SK-N-SH (cell line): Measurements from ENCODE around the gene CHL1.

ENCODE experiments used
- CHD2 ChIP-seq: fragments of 150-350 bp; IDR thresholded peaks from 2 replicates; pipeline ENCODE4 v1.6.1; 2018; ENCODE audit warnings: low read length; ENCODE audit not compliant: partially characterized antibody
- CTCF ChIP-seq: fragments of 200-600 bp; sonication (generic); IDR thresholded peaks from 2 replicates; pipeline ENCODE4 v1.6.1; 2017; ENCODE audit warnings: antibody characterized with exemption, mild to moderate bottlenecking, moderate library complexity
- GABPA ChIP-seq: IDR thresholded peaks from 2 replicates; pipeline ENCODE4 v1.4.0; 2012; ENCODE audit warnings: low read depth, mild to moderate bottlenecking
- NFIC ChIP-seq: IDR thresholded peaks from 2 replicates; pipeline ENCODE4 v1.4.0; 2012; ENCODE audit warnings: borderline replicate concordance
- NRF1 ChIP-seq: IDR thresholded peaks from 2 replicates; pipeline ENCODE4 v1.6.1; 2012; ENCODE audit warnings: low read depth, mild to moderate bottlenecking, low read length
- POLR2AphosphoS5 ChIP-seq: IDR thresholded peaks from 2 replicates; pipeline ENCODE4 v1.6.1; 2012; ENCODE audit warnings: low read depth, low read length
- RAD21 ChIP-seq: IDR thresholded peaks from 2 replicates; pipeline ENCODE4 v1.6.1; 2012; ENCODE audit warnings: mild to moderate bottlenecking, low read length
- RCOR1 ChIP-seq: fragments of 150-350 bp; IDR thresholded peaks from 2 replicates; pipeline ENCODE4 v1.6.1; 2017; ENCODE audit warnings: antibody characterized with exemption, low read length
- SIN3A ChIP-seq: IDR thresholded peaks from 2 replicates; pipeline ENCODE4 v1.6.1; 2012; ENCODE audit warnings: low read depth, mild to moderate bottlenecking, low read length, moderate library complexity, borderline replicate concordance
- SMC3 ChIP-seq: IDR thresholded peaks from 2 replicates; pipeline ENCODE4 v1.6.1; 2012; ENCODE audit warnings: low read depth, low read length, improper control_type of control experiment
- TEAD4 ChIP-seq: IDR thresholded peaks from 2 replicates; pipeline ENCODE4 v1.4.0; 2012; ENCODE audit warnings: mild to moderate bottlenecking, borderline replicate concordance; ENCODE audit not compliant: insufficient read depth
- USF2 ChIP-seq: fragments of 150-350 bp; IDR thresholded peaks from 2 replicates; pipeline ENCODE4 v1.6.1; 2017; ENCODE audit warnings: antibody characterized with exemption, low read length, low read depth, borderline replicate concordance
- YY1 ChIP-seq: IDR thresholded peaks from 2 replicates; pipeline ENCODE4 v1.4.0; 2012; ENCODE audit warnings: low read depth, mild to moderate bottlenecking
- TF ChIP-seq, protein P1 (sequence below): IDR thresholded peaks from 2 replicates; pipeline ENCODE4 v1.4.0; 2012; ENCODE audit warnings: low read depth, borderline replicate concordance

DNA sequence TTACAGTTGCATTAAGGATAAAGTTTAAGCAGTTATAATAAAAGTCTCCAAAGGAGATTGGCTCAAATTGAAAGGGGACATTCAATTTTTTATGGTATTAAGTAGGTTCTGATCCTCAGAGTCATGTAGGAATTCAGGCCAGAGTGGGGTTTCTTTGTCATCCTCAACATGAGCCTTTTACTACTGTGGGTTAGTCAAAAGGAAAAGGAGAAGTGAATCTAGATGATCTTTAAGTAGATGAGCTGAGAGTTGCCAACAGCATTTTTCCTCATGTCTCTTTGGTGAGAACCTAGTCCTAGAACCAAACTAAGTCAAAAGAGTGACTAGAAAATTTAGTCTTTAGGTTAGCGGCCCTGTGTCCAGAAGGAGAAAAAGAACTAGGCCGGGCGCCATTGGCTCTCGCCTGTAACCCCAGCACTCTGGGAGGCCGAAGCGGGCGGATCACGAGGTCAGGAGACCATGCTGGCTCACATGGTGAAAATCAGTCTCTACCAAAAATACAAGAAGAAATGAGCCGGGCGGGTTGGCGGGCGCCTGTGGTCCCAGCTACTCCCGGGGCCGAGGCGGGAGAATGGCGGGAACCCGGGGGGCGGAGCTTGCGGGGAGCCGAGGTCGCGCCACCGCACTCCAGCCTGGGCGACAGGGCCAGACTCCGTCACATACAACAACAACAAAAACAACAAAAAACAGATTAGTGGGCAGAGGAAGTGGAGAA, 4.2 kb upstream of the CHL1 start:
- TF ChIP-seq POLR2AphosphoS5: no peak
- no peak for TF ChIP-seq USF2
- TF ChIP-seq RAD21: no peak
- no peak for TF ChIP-seq NFIC
- TF ChIP-seq SMC3: no peak
- TF ChIP-seq CTCF: no peak
- no peak for TF ChIP-seq RCOR1
- TF ChIP-seq GABPA: no peak
- TF ChIP-seq NRF1: no peak
- TF ChIP-seq, protein P1, sequence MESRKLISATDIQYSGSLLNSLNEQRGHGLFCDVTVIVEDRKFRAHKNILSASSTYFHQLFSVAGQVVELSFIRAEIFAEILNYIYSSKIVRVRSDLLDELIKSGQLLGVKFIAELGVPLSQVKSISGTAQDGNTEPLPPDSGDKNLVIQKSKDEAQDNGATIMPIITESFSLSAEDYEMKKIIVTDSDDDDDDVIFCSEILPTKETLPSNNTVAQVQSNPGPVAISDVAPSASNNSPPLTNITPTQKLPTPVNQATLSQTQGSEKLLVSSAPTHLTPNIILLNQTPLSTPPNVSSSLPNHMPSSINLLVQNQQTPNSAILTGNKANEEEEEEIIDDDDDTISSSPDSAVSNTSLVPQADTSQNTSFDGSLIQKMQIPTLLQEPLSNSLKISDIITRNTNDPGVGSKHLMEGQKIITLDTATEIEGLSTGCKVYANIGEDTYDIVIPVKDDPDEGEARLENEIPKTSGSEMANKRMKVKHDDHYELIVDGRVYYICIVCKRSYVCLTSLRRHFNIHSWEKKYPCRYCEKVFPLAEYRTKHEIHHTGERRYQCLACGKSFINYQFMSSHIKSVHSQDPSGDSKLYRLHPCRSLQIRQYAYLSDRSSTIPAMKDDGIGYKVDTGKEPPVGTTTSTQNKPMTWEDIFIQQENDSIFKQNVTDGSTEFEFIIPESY: no peak
- no peak for TF ChIP-seq YY1
- TF ChIP-seq TEAD4: no peak
- TF ChIP-seq CHD2: no peak
- TF ChIP-seq SIN3A: no peak
